HL-60 (cell line): ENCODE data around the gene SRBD1.

Experiments used
- DNase-seq, 2 experiments: peaks; one replicate each; pipeline ENCODE4 v3.0.0-alpha.2; 2010 to 2020; ENCODE audit warnings: low read depth in 1 of 2, low spot score in 1 of 2
- H3K27ac ChIP-seq: fragments of 250-450 bp; sonication (Bioruptor Pico); replicated peaks from 2 replicates; pipeline ENCODE4 v1.5.1; 2020; ENCODE audit warnings: mild to moderate bottlenecking, moderate library complexity
- H3K27me3 ChIP-seq: fragments of 250-450 bp; sonication (Bioruptor Pico); 2 replicates; pipeline ENCODE4 v1.5.1; 2021; ENCODE audit warnings: mild to moderate bottlenecking, moderate library complexity; ENCODE audit not compliant: insufficient read depth, poor library complexity, severe bottlenecking
- H3K4me3 ChIP-seq: replicated peaks from 2 replicates; pipeline ENCODE4 v1.5.1; 2011; ENCODE audit warnings: mild to moderate bottlenecking, control low read depth, low read length; ENCODE audit not compliant: insufficient read depth
- CTCF ChIP-seq: IDR thresholded peaks from one replicate; pipeline ENCODE4 v1.5.1; 2011; ENCODE audit warnings: low read length, control low read depth, inconsistent platforms; ENCODE audit not compliant: insufficient read depth
- GABPA ChIP-seq: IDR thresholded peaks from 2 replicates; pipeline ENCODE4 v1.6.1; 2012; ENCODE audit warnings: low read depth
- POLR2AphosphoS5 ChIP-seq: IDR thresholded peaks from 2 replicates; pipeline ENCODE4 v1.6.1; 2012; ENCODE audit warnings: low read depth
- REST ChIP-seq: IDR thresholded peaks from 2 replicates; pipeline ENCODE4 v1.6.1; 2012; ENCODE audit warnings: low read depth; ENCODE audit not compliant: insufficient replicate concordance
- SPI1 ChIP-seq: IDR thresholded peaks from 2 replicates; pipeline ENCODE4 v1.6.1; 2012; ENCODE audit warnings: low read depth, mild to moderate bottlenecking, borderline replicate concordance

Gene SRBD1

GRCh38 chr2:45436456-45436855 is 174.6 kb downstream of the SRBD1 start:
- DNase-seq = no peak
- no peak overlapping the region for H3K27ac ChIP-seq
- no peak overlapping the region for H3K4me3 ChIP-seq
- no peak for TF ChIP-seq REST
- TF ChIP-seq SPI1 = no peak
- TF ChIP-seq GABPA = no peak
- TF ChIP-seq CTCF = no peak
- no peak for TF ChIP-seq POLR2AphosphoS5
- no peaks in the 10 kb centered on the region for H3K27me3 ChIP-seq

- TF ChIP-seq POLR2AphosphoS5 (no peak), REST (no peak), SPI1 (no peak), CTCF (no peak), GABPA (no peak)
- H3K27ac ChIP-seq = no peak overlapping the region
These were observed 175.8 kb downstream of the SRBD1 start for GRCh38 chr2:45435316-45435715.

GRCh38 chr2:45433363-45433762 is 177.7 kb downstream of the SRBD1 start:
- no peak for TF ChIP-seq SPI1
- no peak for TF ChIP-seq REST
- no peak for TF ChIP-seq GABPA
- no peak for TF ChIP-seq CTCF
- TF ChIP-seq POLR2AphosphoS5 = no peak
- no peak overlapping the region for H3K4me3 ChIP-seq
- no peaks in the 10 kb centered on the region for H3K27me3 ChIP-seq
- H3K27ac ChIP-seq = no peak overlapping the region
- DNase-seq = no peak

More at GRCh38 chr2:45435316-45435715, 175.8 kb downstream of the SRBD1 start:
- H3K4me3 ChIP-seq = no peak overlapping the region
- H3K27me3 ChIP-seq = no peaks in the 10 kb centered on the region
- no peak for DNase-seq
